BJ (cell line): ENCODE results near the gene DLG2. TPM values are rescaled to one million over a fixed set of nuclear protein-coding genes. Genes with fewer than 3 reads are reported as not detected.

Experiments
- CTCF ChIA-PET: fragments of 350-600 bp; formaldehyde crosslinking; extraction: SDS; loops from one replicate; lab custom pipeline; 2021; ENCODE audit warnings: antibody characterized with exemption, inconsistent platforms; lab: Yijun Ruan, JAX
- POLR2A ChIA-PET: fragments of 300-600 bp; sonication (Branson Sonifier 250); formaldehyde crosslinking; extraction: SDS; loops from one replicate; lab custom pipeline; 2021; ENCODE audit warnings: antibody characterized with exemption; lab: Charles Lee
- DNase-seq: peaks from one replicate; pipeline ENCODE4 v3.0.0-alpha.2; 2011; ENCODE audit warnings: low read depth
- H3K27me3 ChIP-seq: 2 replicates; pipeline ENCODE4 v1.6.0; 2011; ENCODE audit warnings: low read length; ENCODE audit not compliant: control insufficient read depth, insufficient read depth
- H3K36me3 ChIP-seq: 2 replicates; pipeline ENCODE4 v1.5.1; 2011; ENCODE audit warnings: low read length; ENCODE audit not compliant: control insufficient read depth, insufficient read depth
- H3K4me3 ChIP-seq: 2 replicates; pipeline ENCODE4 v1.5.1; 2011; ENCODE audit warnings: low read depth, mild to moderate bottlenecking, control low read depth, low read length
- CTCF ChIP-seq: IDR thresholded peaks from 2 replicates; pipeline ENCODE4 v1.5.1; 2011; ENCODE audit warnings: low read depth, mild to moderate bottlenecking, control low read depth, inconsistent platforms, low read length, moderate library complexity; ENCODE audit not compliant: insufficient read depth
- polyA plus RNA-seq: library from polyadenylated mRNA; depleted of rRNA; stranded (reverse); fragments of >200 nt; gene quantifications from 2 replicates; pipeline ENCODE4 v1.2.3, GENCODE V29; 2011

Gene DLG2
- polyA plus RNA-seq, 1 experiment: 0.28 TPM

- TF ChIP-seq CTCF: no peak
- DNase-seq: no peak
- Histone ChIP-seq H3K36me3 (no peaks in the 10 kb centered on the region), H3K27me3 (no peaks in the 10 kb centered on the region), H3K4me3 (no peak overlapping the region)
- ChIA-PET CTCF (no interaction called here), POLR2A (no interaction called here)
Observed at GRCh38 chr11:85464283-85464682, 162.9 kb downstream of the DLG2 start.

GRCh38 chr11:85459304-85459703 is 167.8 kb downstream of the DLG2 start:
- no peak for DNase-seq
- Histone ChIP-seq H3K27me3 (no peaks in the 10 kb centered on the region), H3K4me3 (no peak overlapping the region), H3K36me3 (no peaks in the 10 kb centered on the region)
- no peak for TF ChIP-seq CTCF
- CTCF ChIA-PET: no interaction called here
- POLR2A ChIA-PET: no interaction called here

DNA sequence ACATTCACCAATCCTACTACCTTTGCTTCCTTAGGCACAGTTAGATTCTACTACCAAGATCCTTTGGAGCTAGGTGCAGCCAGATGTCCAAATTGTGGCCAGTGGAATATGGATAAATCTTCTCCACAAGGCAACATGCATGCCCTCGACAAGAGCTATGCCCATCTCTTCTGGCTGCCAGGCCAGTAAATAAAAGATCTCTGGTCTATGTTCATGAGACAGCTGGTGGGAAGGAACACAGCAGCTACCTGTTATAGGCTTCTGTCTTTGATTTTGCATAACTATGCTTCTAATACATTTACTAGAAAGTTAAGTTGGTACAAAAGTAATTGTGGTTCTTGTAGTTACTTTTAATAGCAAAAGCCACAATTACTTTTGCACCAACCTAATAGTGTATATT is 182.7 kb downstream of the DLG2 start:
- TF ChIP-seq CTCF: no peak
- no peak overlapping the region for H3K4me3 ChIP-seq
- DNase-seq: no peak
- ChIA-PET POLR2A (no interaction called here), CTCF (no interaction called here)
- H3K27me3 ChIP-seq: no peaks in the 10 kb centered on the region
- no peaks in the 10 kb centered on the region for H3K36me3 ChIP-seq

DNA sequence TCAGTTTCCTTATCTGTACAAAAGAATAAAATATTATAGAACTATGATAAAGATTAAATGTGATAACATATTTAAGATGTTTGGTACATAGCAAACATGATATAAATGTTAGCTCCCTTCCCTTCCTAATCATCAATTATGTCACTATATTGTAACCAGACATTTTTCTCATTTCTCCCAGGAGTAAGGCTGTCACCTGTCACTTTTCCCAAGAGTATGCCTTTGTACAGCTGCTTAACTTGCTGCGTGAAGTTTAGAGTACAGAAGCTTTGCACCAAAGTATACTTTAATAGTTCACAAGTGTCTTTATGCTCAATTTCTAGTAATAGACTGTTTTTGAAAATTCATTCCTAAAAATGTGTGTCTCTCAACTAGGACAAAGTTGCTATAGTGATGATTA is 186.9 kb downstream of the DLG2 start:
- no peaks in the 10 kb centered on the region for H3K27me3 ChIP-seq
- CTCF ChIA-PET: no interaction called here
- TF ChIP-seq CTCF: no peak
- no peak overlapping the region for H3K4me3 ChIP-seq
- H3K36me3 ChIP-seq: no peaks in the 10 kb centered on the region
- no peak for DNase-seq
- POLR2A ChIA-PET: no interaction called here

DNA sequence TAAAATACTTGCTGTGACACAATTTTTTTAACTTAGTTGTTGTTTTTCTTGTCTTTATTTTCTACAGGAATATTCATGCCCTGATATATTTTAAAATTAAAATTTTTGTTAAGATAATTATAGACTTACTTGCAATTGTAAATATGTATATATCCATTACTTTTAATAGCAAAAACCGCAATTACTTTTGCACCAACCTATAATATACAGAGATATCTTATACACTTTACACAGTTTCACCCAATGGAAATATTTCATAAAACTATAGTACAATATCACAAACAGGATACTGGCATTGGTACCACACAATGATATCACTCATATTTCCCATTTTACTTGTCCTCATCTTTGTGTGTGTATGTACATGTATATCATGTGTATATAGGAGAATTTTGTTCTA is 188.8 kb downstream of the DLG2 start:
- no peaks in the 10 kb centered on the region for H3K27me3 ChIP-seq
- CTCF ChIA-PET: no interaction called here
- no peak for TF ChIP-seq CTCF
- POLR2A ChIA-PET: no interaction called here
- DNase-seq: no peak
- H3K4me3 ChIP-seq: no peak overlapping the region
- H3K36me3 ChIP-seq: no peaks in the 10 kb centered on the region
